ENCODE measurements around the gene LTBP2. TPM values are rescaled to one million over a fixed set of nuclear protein-coding genes. Genes with fewer than 3 reads are reported as not detected.

LTBP2 gene
- total and polyA plus RNA-seq, 2 of the 8 experiments (the other 6 are each of a cell fraction or from before 2014, with no cell fraction given), result 0.48 to 0.89 TPM

- FAIRE-seq (no peak), DNase-seq (ENCODE audit: low read depth in 1 of 2, low spot score in 2 of 2) (no peak)
- no peaks in the 10 kb centered on the region for H3K79me2 ChIP-seq (ENCODE audit: control insufficient read depth in 1 of 2, insufficient read depth in 2 of 2, low read length in 2 of 2)
- H2BK5ac ChIP-seq (ENCODE audit: low read depth, low read length), result no peak overlapping the region
- H2AK5ac ChIP-seq (ENCODE audit: low read depth, low read length), result no peak overlapping the region
- POLR2A ChIA-PET (ENCODE audit: partially characterized antibody), result no interaction called here
- H3K23ac ChIP-seq (ENCODE audit: insufficient read length), result no peak overlapping the region
- H4K91ac ChIP-seq (replicated peaks; ENCODE audit: insufficient read length, low read length), result no peak overlapping the region
- peaks cover 0 to 1% (median under 1%) of the 10 kb centered on the region in 4 experiments; a peak in 3 of 7 replicates for H3K4me1 ChIP-seq (replicated peaks in 1 of 4; ENCODE audit: control insufficient read depth in 3 of 4, insufficient read depth in 4 of 4, low read length in 3 of 4)
- H3K4me2 ChIP-seq (ENCODE audit: insufficient read depth in 1 of 2, low read depth in 2 of 2, low read length in 2 of 2), result no peak overlapping the region
- WGBS, 2 experiments (ENCODE audit: extremely low coverage in 1 of 2, insufficient coverage in 1 of 2, insufficient read length in 1 of 2, insufficient replicate concordance in 2 of 2, low coverage in 1 of 2, low lambda C conversion rate in 2 of 2, missing lambda C conversion rate in 1 of 2), result 98% methylated on average over 5 of the region's 5 CpGs; no CpG with 5 or more reads in 1 of the 2 experiments
- no peak overlapping the region for H3K4ac ChIP-seq (replicated peaks; ENCODE audit: insufficient read length, low read depth, low read length)
- H3K27me3 ChIP-seq (replicated peaks in 1 of 4; ENCODE audit: control insufficient read depth in 3 of 4, extremely low read depth in 1 of 4, insufficient read depth in 3 of 4, low read length in 3 of 4), result peaks cover 11 to 17% (median 15%) of the 10 kb centered on the region in 4 experiments
- H3K27ac ChIP-seq (ENCODE audit: low read depth, low read length), result no peak overlapping the region
- H2BK20ac ChIP-seq (ENCODE audit: low read length), result no peak overlapping the region
- H3K14ac ChIP-seq (ENCODE audit: insufficient read length), result no peak overlapping the region
- H2BK120ac ChIP-seq (replicated peaks; ENCODE audit: low read depth, low read length), result no peak overlapping the region
- H3K18ac ChIP-seq (ENCODE audit: extremely low read depth, low read length), result no peak overlapping the region
- CTCF ChIA-PET (ENCODE audit: partially characterized antibody), result interaction anchor here (0.6 to 2.5 kb wide), 6 partner anchors 23 to 103 kb away, joined by 3 to 6 read pairs (median 4); no protein-coding TSS in a partner anchor
- H3K9me3 ChIP-seq (ENCODE audit: insufficient read depth in 2 of 2, low read depth in 1 of 2, low read length in 1 of 2), result no peaks in the 10 kb centered on the region
- no peak overlapping the region for H3K9ac ChIP-seq (replicated peaks in 1 of 4; ENCODE audit: extremely low read depth in 1 of 4, low read depth in 3 of 4, low read length in 3 of 4)
- H4K5ac ChIP-seq (ENCODE audit: insufficient read length, low read depth, low read length), result no peak overlapping the region
- H3K36me3 ChIP-seq (ENCODE audit: control insufficient read depth in 2 of 4, insufficient read depth in 4 of 4, low read length in 3 of 4), result peaks cover 0 to 1% (median 0%) of the 10 kb centered on the region in 4 experiments; a peak in 1 of 8 replicates
- no peak overlapping the region for H2BK12ac ChIP-seq (ENCODE audit: low read depth, low read length)
- no peaks in the 10 kb centered on the region for H3K79me1 ChIP-seq (ENCODE audit: low read depth, low read length)
- H3K4me3 ChIP-seq (ENCODE audit: extremely low read depth in 1 of 4, insufficient read depth in 2 of 4, low read depth in 3 of 4, low read length in 4 of 4), result no peak overlapping the region
- peak overlapping the region; percentile 57; the same call in 1 of the 2 replicates for H4K8ac ChIP-seq (ENCODE audit: extremely low read depth, insufficient read depth, low read length)
- no peaks in the 10 kb centered on the region for H4K20me1 ChIP-seq (replicated peaks in 1 of 2; ENCODE audit: control insufficient read depth in 1 of 2, insufficient read depth in 2 of 2, low read length in 2 of 2)
- H2BK15ac ChIP-seq (ENCODE audit: low read length), result no peak overlapping the region
- H3K56ac ChIP-seq (replicated peaks; ENCODE audit: insufficient read length, low read depth, low read length), result no peak overlapping the region
- H2AFZ ChIP-seq (ENCODE audit: low read length), result no peak overlapping the region
- H3K23me2 ChIP-seq (ENCODE audit: low read depth, low read length), result no peaks in the 10 kb centered on the region; the same call in 1 of the 2 replicates
- no peak for TF ChIP-seq TEAD4 (IDR thresholded peaks at IDR 0.05; ENCODE audit: low read depth, low read length)
- no peak for TF ChIP-seq EP300 (IDR thresholded peaks at IDR 0.05; ENCODE audit: borderline replicate concordance in 1 of 2, low read depth in 2 of 2, low read length in 2 of 2)
- no peak for TF ChIP-seq HDAC2 (IDR thresholded peaks at IDR 0.05; ENCODE audit: borderline replicate concordance in 1 of 2, low read depth in 2 of 2, low read length in 2 of 2)
- no peak for TF ChIP-seq ZNF274 (IDR thresholded peaks at IDR 0.05; ENCODE audit: borderline replicate concordance, extremely low read depth, low read length)
- no peak for TF ChIP-seq ATF2 (IDR thresholded peaks at IDR 0.05; ENCODE audit: low read length)
- no peak for TF ChIP-seq KDM5A (IDR thresholded peaks at IDR 0.05; ENCODE audit: low read length)
- no peak for TF ChIP-seq YY1 (IDR thresholded peaks at IDR 0.05; ENCODE audit: low read depth, low read length)
- TF ChIP-seq EZH2 (IDR thresholded peaks at IDR 0.05; ENCODE audit: low read depth, low read length, severe bottlenecking), result no peak
- no peak for TF ChIP-seq HDAC6 (IDR thresholded peaks at IDR 0.05; ENCODE audit: low read depth, low read length)
These were observed 6.4 kb downstream of the LTBP2 start for GRCh38 chr14:74605531-74606223.

All from H1 (cell line).